Progenitor cell of endocrine pancreas (in vitro differentiated cells): Measurements from ENCODE around the gene STING1. TPM values are rescaled to one million over a fixed set of nuclear protein-coding genes. Genes with fewer than 3 reads are reported as not detected.

ENCODE experiments used
- DNase-seq: peaks from one replicate; pipeline ENCODE4 v3.0.0; 2021; ENCODE audit warnings: low spot score; ENCODE audit not compliant: unreplicated experiment
- H3K27ac Mint-ChIP-seq: 2 replicates; pipeline ENCODE4 v1.8.0; 2021; ENCODE audit warnings: mild to moderate bottlenecking, moderate library complexity, mixed read lengths
- H3K27me3 Mint-ChIP-seq: 2 replicates; pipeline ENCODE4 v1.8.0; 2021; ENCODE audit warnings: mixed read lengths
- H3K36me3 Mint-ChIP-seq: 2 replicates; pipeline ENCODE4 v1.8.0; 2022; ENCODE audit warnings: mixed read lengths; ENCODE audit not compliant: insufficient read depth
- H3K4me1 Mint-ChIP-seq: 2 replicates; pipeline ENCODE4 v1.8.0; 2021; ENCODE audit warnings: low read depth, mixed read lengths
- H3K4me3 Mint-ChIP-seq: 2 replicates; pipeline ENCODE4 v1.8.0; 2021; ENCODE audit warnings: low read depth, mild to moderate bottlenecking, moderate library complexity, mixed read lengths
- H3K9me3 Mint-ChIP-seq: 2 replicates; pipeline ENCODE4 v1.8.0; 2021; ENCODE audit warnings: low read depth, mixed read lengths
- CTCF ChIP-seq: fragments of 200-600 bp; sonication (generic); IDR thresholded peaks from one replicate; pipeline ENCODE4 v1.5.0; 2021; ENCODE audit warnings: antibody characterized with exemption, mild to moderate bottlenecking; ENCODE audit not compliant: unreplicated experiment
- total RNA-seq: library from RNA; stranded (reverse); gene quantifications from 2 replicates; pipeline ENCODE4 v1.2.1, GENCODE V29; 2021

Gene STING1
- total RNA-seq, 1 donor from 2014 or later: not detected

GRCh38 chr5:139501381-139501780 is 18.8 kb upstream of the STING1 start:
- no peaks in the 10 kb centered on the region for H3K36me3 Mint-ChIP-seq
- H3K27ac Mint-ChIP-seq: no peak overlapping the region
- no peaks in the 10 kb centered on the region for H3K4me1 Mint-ChIP-seq
- no peaks in the 10 kb centered on the region for H3K9me3 Mint-ChIP-seq
- no peak overlapping the region for H3K4me3 Mint-ChIP-seq
- TF ChIP-seq CTCF: no peak
- H3K27me3 Mint-ChIP-seq: peaks cover 13% of the 10 kb centered on the region
- no peak for DNase-seq

GRCh38 chr5:139495638-139496435 is 13.3 kb upstream of the STING1 start:
- Mint-ChIP-seq H3K27me3 (peaks cover 3% of the 10 kb centered on the region), H3K27ac (no peak overlapping the region), H3K36me3 (no peaks in the 10 kb centered on the region), H3K9me3 (no peaks in the 10 kb centered on the region), H3K4me1 (no peaks in the 10 kb centered on the region), H3K4me3 (no peak overlapping the region)
- DNase-seq: no peak
- no peak for TF ChIP-seq CTCF

GRCh38 chr5:139494832-139495231 is 12.3 kb upstream of the STING1 start:
- TF ChIP-seq CTCF: no peak
- H3K4me1 Mint-ChIP-seq: no peaks in the 10 kb centered on the region
- H3K36me3 Mint-ChIP-seq: no peaks in the 10 kb centered on the region
- H3K4me3 Mint-ChIP-seq: no peak overlapping the region
- no peak overlapping the region for H3K27ac Mint-ChIP-seq
- no peaks in the 10 kb centered on the region for H3K9me3 Mint-ChIP-seq
- peaks cover 3% of the 10 kb centered on the region for H3K27me3 Mint-ChIP-seq
- no peak for DNase-seq

GRCh38 chr5:139494256-139494655 is 11.7 kb upstream of the STING1 start:
- no peaks in the 10 kb centered on the region for H3K36me3 Mint-ChIP-seq
- no peak for DNase-seq
- no peak overlapping the region for H3K4me3 Mint-ChIP-seq
- no peaks in the 10 kb centered on the region for H3K4me1 Mint-ChIP-seq
- peaks cover 3% of the 10 kb centered on the region for H3K27me3 Mint-ChIP-seq
- H3K9me3 Mint-ChIP-seq: no peaks in the 10 kb centered on the region
- no peak for TF ChIP-seq CTCF
- H3K27ac Mint-ChIP-seq: no peak overlapping the region

GRCh38 chr5:139492700-139493192 is 10.2 kb upstream of the STING1 start:
- Mint-ChIP-seq H3K27ac (no peak overlapping the region), H3K36me3 (no peaks in the 10 kb centered on the region), H3K4me1 (no peaks in the 10 kb centered on the region), H3K9me3 (no peaks in the 10 kb centered on the region), H3K27me3 (peaks cover 3% of the 10 kb centered on the region), H3K4me3 (no peak overlapping the region)
- no peak for TF ChIP-seq CTCF
- no peak for DNase-seq
